PFSK-1 (cell line): ENCODE measurements around the gene IL12RB1.

Source experiments
- FOXP2 ChIP-seq: optimal IDR thresholded peaks from 2 replicates; pipeline ENCODE3; 2011; ENCODE audit warnings: borderline replicate concordance, control low read depth, inconsistent platforms; ENCODE audit not compliant: insufficient read depth; ENCODE audit errors: extremely low read length, extremely low read depth
- POLR2AphosphoS5 ChIP-seq: IDR thresholded peaks from 2 replicates; pipeline ENCODE4 v1.6.1; 2012; ENCODE audit warnings: low read depth, mild to moderate bottlenecking, control low read depth, low read length, moderate library complexity
- REST ChIP-seq, 2 experiments: IDR thresholded peaks; 2 replicates each; pipeline versions ENCODE4 v1.6.1 to v1.8.0; 2011 to 2012; ENCODE audit warnings: low read depth in 2 of 2, low read length in 2 of 2, control low read depth in 1 of 2, inconsistent platforms in 1 of 2, mild to moderate bottlenecking in 1 of 2, moderate library complexity in 1 of 2; ENCODE audit not compliant: insufficient read depth in 1 of 2
- SIN3A ChIP-seq: IDR thresholded peaks from 2 replicates; pipeline ENCODE4 v1.6.1; 2012; ENCODE audit warnings: mild to moderate bottlenecking, low read length, moderate library complexity, borderline replicate concordance; ENCODE audit not compliant: insufficient read depth
- TAF1 ChIP-seq: IDR thresholded peaks from 2 replicates; pipeline ENCODE4 v1.6.1; 2012; ENCODE audit warnings: low read length, control low read depth, borderline replicate concordance; ENCODE audit not compliant: insufficient read depth

IL12RB1 gene

GRCh38 chr19:18053576-18054219, 33.0 kb downstream of the IL12RB1 start:
- TF ChIP-seq POLR2AphosphoS5 = no peak
- TF ChIP-seq REST (IDR thresholded peaks at IDR 0.05; ENCODE audit: insufficient read depth in 1 of 2, low read depth in 2 of 2, low read length in 2 of 2) = no peak
- TF ChIP-seq SIN3A = no peak
- TF ChIP-seq TAF1 = no peak
- TF ChIP-seq FOXP2 = no peak

GRCh38 chr19:18051887-18052286, 34.8 kb downstream of the IL12RB1 start:
- TF ChIP-seq POLR2AphosphoS5 (no peak), REST (IDR thresholded peaks at IDR 0.05; ENCODE audit: insufficient read depth in 1 of 2, low read depth in 2 of 2, low read length in 2 of 2) (no peak), FOXP2 (no peak), TAF1 (no peak)

GRCh38 chr19:18049385-18049784, 37.3 kb downstream of the IL12RB1 start:
- TF ChIP-seq TAF1 (no peak), SIN3A (no peak), POLR2AphosphoS5 (peak; percentile 32; the same call in 1 of the 2 replicates)

- TF ChIP-seq SIN3A (no peak), TAF1 (no peak), FOXP2 (no peak)
Observed at GRCh38 chr19:18046059-18046718, 40.5 kb downstream of the IL12RB1 start.

GRCh38 chr19:18045307-18046050, 41.3 kb downstream of the IL12RB1 start:
- TF ChIP-seq FOXP2 (no peak), POLR2AphosphoS5 (no peak), REST (IDR thresholded peaks at IDR 0.05; ENCODE audit: insufficient read depth in 1 of 2, low read depth in 2 of 2, low read length in 2 of 2) (no peak), SIN3A (no peak), TAF1 (no peak)

- TF ChIP-seq POLR2AphosphoS5 (no peak), SIN3A (no peak), TAF1 (no peak), FOXP2 (no peak), REST (IDR thresholded peaks at IDR 0.05; ENCODE audit: insufficient read depth in 1 of 2, low read depth in 2 of 2, low read length in 2 of 2) (no peak)
Observed at GRCh38 chr19:18044825-18045304, 41.9 kb downstream of the IL12RB1 start.
